Left ventricle myocardium inferior (tissue), 1 donor: ENCODE measurements around the gene PTPRCAP. TPM values are rescaled to one million over a fixed set of nuclear protein-coding genes. Genes with fewer than 3 reads are reported as not detected.

Experiments used
- DNase-seq: peaks from one replicate; pipeline ENCODE4 v3.0.0-alpha.2; 2020
- H3K27ac ChIP-seq: fragments of 200-600 bp; replicated peaks from 2 replicates; pipeline ENCODE4 v1.8.0; 2021
- H3K27me3 ChIP-seq: fragments of 200-600 bp; 2 replicates; pipeline ENCODE4 v1.8.0; 2021; ENCODE audit warnings: low read depth
- H3K36me3 ChIP-seq: fragments of 200-600 bp; 2 replicates; pipeline ENCODE4 v1.8.0; 2021
- H3K4me1 ChIP-seq: fragments of 200-600 bp; 2 replicates; pipeline ENCODE4 v1.8.0; 2021
- H3K4me3 ChIP-seq: fragments of 200-600 bp; 2 replicates; pipeline ENCODE4 v1.8.0; 2021; ENCODE audit warnings: mild to moderate bottlenecking, moderate library complexity
- H3K9me3 ChIP-seq: fragments of 200-600 bp; replicated peaks from 2 replicates; pipeline ENCODE4 v1.8.0; 2021
- intact Hi-C: fragments of 100-400 bp; cut with micrococcal nuclease; formaldehyde crosslinking; loops from one replicate; pipeline ENCODE4 v1.11.0; 2022
- total RNA-seq: library from RNA; stranded (reverse); fragmentation: NEBNext Ultra II Directional; extraction: Animal tissue kit (Norgen Biotek cat#: 25700); gene quantifications from one replicate; pipeline ENCODE4 v1.2.1, GENCODE V29; 2021
- TF ChIP-seq, protein P1 (sequence below): fragments of 200-600 bp; IDR thresholded peaks from 2 replicates; pipeline ENCODE4 v1.8.0; 2021; ENCODE audit warnings: antibody characterized with exemption, mild to moderate bottlenecking, borderline replicate concordance
- donor health status: DM: no; HTN: yes; CAD: no; lungs with severe emphysema.

The PTPRCAP gene
- total RNA-seq, 1 donor from 2014 or later, result 0.60 TPM

DNA sequence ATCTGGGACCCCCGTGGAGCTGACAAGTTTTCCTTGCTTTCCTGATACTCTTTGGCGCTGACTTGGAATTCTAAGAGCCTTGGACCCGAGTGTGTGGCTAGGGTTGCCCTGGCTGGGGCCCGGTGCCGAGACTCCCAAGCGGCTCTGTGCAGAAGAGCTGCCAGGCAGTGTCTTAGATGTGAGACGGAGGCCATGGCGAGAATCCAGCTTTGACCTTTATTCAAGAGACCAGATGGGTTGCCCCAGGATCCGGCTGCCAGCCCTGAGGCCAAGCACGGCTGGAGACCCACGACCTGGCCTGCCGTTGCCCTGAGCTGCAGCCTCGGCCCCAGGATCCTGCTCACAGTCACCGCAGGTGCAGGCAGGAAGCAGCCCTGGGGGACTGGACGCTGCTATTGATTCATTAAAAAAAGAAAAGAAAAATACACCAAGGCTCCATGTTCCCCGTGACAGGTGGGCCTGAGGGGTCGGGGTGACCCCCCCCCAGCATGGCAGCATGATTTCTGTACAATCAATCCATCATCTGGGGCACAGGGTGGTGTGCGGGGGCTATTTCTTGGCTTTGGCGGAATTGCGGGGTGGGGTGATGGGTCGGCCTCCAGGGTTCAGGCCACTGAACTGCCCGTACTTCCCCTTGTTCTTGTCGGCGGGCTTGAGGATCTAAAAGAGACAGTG is 39.4 kb downstream of the PTPRCAP start:
- H3K36me3 ChIP-seq, result peaks cover 57% of the 10 kb centered on the region
- no peak for DNase-seq
- intact Hi-C loops, result loop anchor here (10.0 kb wide), 1 partner anchor 107 kb away; the partner anchor contains the start of genes CDK2AP2 and PITPNM1
- TF ChIP-seq, protein P1, sequence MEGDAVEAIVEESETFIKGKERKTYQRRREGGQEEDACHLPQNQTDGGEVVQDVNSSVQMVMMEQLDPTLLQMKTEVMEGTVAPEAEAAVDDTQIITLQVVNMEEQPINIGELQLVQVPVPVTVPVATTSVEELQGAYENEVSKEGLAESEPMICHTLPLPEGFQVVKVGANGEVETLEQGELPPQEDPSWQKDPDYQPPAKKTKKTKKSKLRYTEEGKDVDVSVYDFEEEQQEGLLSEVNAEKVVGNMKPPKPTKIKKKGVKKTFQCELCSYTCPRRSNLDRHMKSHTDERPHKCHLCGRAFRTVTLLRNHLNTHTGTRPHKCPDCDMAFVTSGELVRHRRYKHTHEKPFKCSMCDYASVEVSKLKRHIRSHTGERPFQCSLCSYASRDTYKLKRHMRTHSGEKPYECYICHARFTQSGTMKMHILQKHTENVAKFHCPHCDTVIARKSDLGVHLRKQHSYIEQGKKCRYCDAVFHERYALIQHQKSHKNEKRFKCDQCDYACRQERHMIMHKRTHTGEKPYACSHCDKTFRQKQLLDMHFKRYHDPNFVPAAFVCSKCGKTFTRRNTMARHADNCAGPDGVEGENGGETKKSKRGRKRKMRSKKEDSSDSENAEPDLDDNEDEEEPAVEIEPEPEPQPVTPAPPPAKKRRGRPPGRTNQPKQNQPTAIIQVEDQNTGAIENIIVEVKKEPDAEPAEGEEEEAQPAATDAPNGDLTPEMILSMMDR, result no peak
- no peak overlapping the region for H3K27ac ChIP-seq
- H3K27me3 ChIP-seq, result no peaks in the 10 kb centered on the region
- H3K9me3 ChIP-seq, result no peaks in the 10 kb centered on the region
- H3K4me3 ChIP-seq, result no peak overlapping the region
- peaks cover 62% of the 10 kb centered on the region for H3K4me1 ChIP-seq

- intact Hi-C loops, result loop anchor here (10.0 kb wide), 1 partner anchor 107 kb away; the partner anchor contains the start of genes CDK2AP2 and PITPNM1
- H3K27me3 ChIP-seq, result no peaks in the 10 kb centered on the region
- peaks cover 57% of the 10 kb centered on the region for H3K36me3 ChIP-seq
- no peak overlapping the region for H3K27ac ChIP-seq
- H3K4me3 ChIP-seq, result no peak overlapping the region
- H3K4me1 ChIP-seq, result peaks cover 61% of the 10 kb centered on the region
- no peak for DNase-seq
- H3K9me3 ChIP-seq, result no peaks in the 10 kb centered on the region
- TF ChIP-seq, protein P1, result no peak
Observed at GRCh38 chr11:67397536-67397935, 39.9 kb downstream of the PTPRCAP start.

- H3K27me3 ChIP-seq, result no peaks in the 10 kb centered on the region
- TF ChIP-seq, protein P1, result no peak
- intact Hi-C loops, result loop anchor here (10.0 kb wide), 1 partner anchor 108 kb away; the partner anchor contains the start of genes CDK2AP2 and PITPNM1
- H3K4me1 ChIP-seq, result peaks cover 62% of the 10 kb centered on the region
- H3K36me3 ChIP-seq, result peaks cover 57% of the 10 kb centered on the region
- no peaks in the 10 kb centered on the region for H3K9me3 ChIP-seq
- no peak overlapping the region for H3K4me3 ChIP-seq
- H3K27ac ChIP-seq, result no peak overlapping the region
- no peak for DNase-seq
Observed at GRCh38 chr11:67396587-67397389, 40.7 kb downstream of the PTPRCAP start.

DNA sequence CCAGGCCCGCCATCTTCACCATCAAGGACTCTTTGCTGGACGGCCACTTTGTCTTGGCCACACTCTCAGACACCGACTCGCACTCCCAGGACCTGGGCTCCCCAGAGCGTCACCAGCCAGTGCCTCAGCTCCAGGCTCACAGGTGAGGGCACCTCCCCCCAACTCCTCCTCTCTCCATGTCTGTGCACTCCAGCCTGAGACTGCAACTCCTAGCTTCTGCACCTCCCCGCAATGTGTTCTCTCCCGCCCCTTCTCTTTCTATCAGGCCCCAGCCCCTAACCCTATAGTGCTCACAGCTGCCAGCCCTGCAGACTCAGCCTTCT is 41.3 kb downstream of the PTPRCAP start:
- no peak overlapping the region for H3K4me3 ChIP-seq
- intact Hi-C loops, result loop anchor here (10.0 kb wide), 1 partner anchor 109 kb away; the partner anchor contains the start of genes CDK2AP2 and PITPNM1
- TF ChIP-seq, protein P1, result no peak
- peaks cover 57% of the 10 kb centered on the region for H3K36me3 ChIP-seq
- H3K9me3 ChIP-seq, result no peaks in the 10 kb centered on the region
- H3K4me1 ChIP-seq, result peaks cover 63% of the 10 kb centered on the region
- H3K27me3 ChIP-seq, result no peaks in the 10 kb centered on the region
- no peak overlapping the region for H3K27ac ChIP-seq
- DNase-seq, result no peak

GRCh38 chr11:67395555-67396258 is 41.8 kb downstream of the PTPRCAP start:
- intact Hi-C loops, result loop anchor here (10.0 kb wide), 1 partner anchor 109 kb away; the partner anchor contains the start of genes CDK2AP2 and PITPNM1
- H3K9me3 ChIP-seq, result no peaks in the 10 kb centered on the region
- DNase-seq, result no peak
- no peak overlapping the region for H3K4me3 ChIP-seq
- peaks cover 57% of the 10 kb centered on the region for H3K36me3 ChIP-seq
- H3K27ac ChIP-seq, result no peak overlapping the region
- TF ChIP-seq, protein P1, result no peak
- H3K27me3 ChIP-seq, result no peaks in the 10 kb centered on the region
- H3K4me1 ChIP-seq, result peaks cover 63% of the 10 kb centered on the region
